Muscle of back (tissue), 11 donors: ENCODE measurements around the gene EPB41L1. TPM values are rescaled to one million over a fixed set of nuclear protein-coding genes. Genes with fewer than 3 reads are reported as not detected.

Experiments used
- DNase-seq, 3 donors: peaks; one replicate each; pipeline versions ENCODE4 v3.0.0 to v3.0.0-alpha.2; 2013
- polyA plus RNA-seq, 10 donors: library from polyadenylated mRNA; unstranded; fragments of 120-200 nt; gene quantifications; one replicate each; pipeline ENCODE4 v1.2.1, GENCODE V29; 2013; ENCODE audit not compliant: insufficient read length in 10 of 10

Gene EPB41L1
- polyA plus RNA-seq, 10 donors, result 23.1 to 32.1 (median 24.3) TPM

DNA sequence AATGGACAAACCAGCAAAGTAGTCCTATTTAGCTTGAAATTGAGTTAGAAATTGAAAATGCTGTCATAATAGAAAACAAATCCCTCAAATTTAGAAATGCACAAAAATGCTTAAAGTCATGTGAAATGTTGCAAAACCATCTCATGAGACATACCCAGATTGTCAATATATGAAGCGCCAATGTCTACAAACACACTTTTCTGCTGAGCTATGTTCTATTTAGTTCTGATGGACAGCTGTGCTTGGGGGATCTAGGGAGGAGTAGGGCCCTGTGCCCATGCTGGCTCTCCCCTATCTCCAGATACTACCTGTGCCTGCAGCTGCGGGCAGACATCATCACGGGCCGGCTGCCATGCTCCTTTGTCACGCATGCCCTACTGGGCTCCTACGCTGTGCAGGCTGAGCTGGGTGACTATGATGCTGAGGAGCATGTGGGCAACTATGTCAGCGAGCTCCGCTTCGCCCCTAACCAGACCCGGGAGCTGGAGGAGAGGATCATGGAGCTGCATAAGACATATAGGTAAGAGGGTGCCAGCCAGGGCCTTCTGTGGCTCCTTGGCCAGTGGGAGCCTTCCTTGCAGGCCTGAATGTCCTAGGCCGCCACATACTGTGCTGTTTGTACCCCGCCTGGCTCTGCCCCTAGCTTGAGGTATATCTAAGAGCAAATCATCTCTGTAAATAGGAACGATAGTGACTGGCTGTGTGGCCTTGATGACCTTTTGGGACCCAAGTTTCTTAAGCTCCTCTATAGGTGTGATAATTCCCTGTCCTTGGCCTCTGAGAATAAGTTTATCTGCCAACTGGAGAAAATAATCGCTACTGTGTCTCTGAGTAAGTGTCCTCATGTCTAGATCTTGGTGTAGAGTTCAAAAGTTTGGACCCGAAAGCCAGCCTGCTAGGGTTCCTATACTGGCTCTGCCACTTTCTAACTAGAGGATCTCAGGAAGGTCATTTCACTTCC, 30.6 kb downstream of the EPB41L1 start:
- DNase-seq, result no peak

DNA sequence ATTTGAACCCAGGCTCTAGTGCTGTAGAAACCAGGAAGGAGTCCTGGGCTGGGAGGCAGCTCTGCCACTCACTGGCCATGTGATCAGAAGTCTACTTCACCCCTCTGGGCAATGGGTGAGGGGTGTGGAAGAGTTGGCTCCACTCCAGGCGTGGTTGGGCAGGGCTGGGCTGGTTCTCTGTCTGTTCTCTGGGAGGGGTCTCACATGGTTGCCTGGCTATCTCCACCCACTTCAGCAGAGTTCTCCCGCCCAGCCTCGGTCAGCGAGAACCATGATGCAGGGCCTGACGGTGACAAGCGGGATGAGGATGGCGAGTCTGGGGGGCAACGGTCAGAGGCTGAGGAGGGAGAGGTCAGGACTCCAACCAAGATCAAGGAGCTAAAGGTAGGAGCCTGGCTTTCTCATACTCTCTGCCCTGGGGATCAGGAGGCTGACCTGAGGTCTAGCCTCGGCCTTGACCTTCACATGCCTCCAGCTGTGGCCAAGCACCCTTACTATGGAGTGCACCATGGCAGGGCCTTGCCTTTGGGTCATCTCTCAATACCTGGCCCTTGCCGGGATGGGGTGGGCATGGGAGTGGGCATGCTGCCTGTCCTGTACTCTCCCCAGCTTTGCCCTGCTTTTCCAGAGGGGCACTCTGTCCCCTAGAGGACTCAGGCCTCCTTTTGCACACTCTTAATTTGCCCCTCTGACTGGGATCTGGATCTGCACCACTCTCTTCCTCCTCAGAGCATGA, 39.6 kb downstream of the EPB41L1 start:
- no peak for DNase-seq

DNA sequence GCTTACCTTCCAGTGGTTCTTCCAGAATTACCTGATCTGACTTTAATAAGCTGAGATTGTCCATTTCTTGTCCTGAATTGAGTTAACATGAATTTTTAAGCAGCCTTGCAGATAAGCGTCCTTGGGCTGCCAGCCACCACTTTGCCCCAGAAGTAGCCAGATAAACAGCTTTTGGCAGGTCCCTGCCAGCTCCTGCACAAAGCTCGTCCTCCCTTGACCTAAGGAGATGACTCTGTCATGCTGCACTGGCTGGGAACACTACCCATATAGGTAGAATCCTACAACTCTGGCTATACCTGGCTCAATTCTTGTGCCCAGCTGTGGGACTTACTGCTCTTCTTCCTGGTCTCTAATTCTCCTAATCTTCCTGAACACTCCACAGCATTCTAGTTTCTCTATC, 42.1 kb downstream of the EPB41L1 start:
- DNase-seq, result no peak

DNA sequence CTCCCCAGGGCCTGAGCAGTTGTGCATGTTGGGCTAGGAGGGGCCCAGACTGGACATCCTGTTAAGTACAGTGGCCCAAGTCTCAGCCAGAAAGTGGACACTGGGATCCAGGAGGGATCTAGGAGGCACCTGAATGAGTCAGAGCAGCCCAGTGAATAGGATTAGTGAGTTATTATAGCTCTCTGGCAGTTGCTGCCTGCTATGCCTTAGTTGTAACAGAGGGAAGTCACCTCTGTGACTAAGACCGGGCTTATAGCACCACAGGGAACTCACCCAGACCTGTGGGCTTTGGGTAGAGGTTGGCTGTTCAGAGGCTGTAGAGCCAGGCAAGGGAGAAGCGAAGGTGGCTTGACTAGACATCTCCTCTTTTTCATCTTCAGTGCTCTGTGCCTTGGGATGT, 42.7 kb downstream of the EPB41L1 start:
- DNase-seq, result no peak

DNA sequence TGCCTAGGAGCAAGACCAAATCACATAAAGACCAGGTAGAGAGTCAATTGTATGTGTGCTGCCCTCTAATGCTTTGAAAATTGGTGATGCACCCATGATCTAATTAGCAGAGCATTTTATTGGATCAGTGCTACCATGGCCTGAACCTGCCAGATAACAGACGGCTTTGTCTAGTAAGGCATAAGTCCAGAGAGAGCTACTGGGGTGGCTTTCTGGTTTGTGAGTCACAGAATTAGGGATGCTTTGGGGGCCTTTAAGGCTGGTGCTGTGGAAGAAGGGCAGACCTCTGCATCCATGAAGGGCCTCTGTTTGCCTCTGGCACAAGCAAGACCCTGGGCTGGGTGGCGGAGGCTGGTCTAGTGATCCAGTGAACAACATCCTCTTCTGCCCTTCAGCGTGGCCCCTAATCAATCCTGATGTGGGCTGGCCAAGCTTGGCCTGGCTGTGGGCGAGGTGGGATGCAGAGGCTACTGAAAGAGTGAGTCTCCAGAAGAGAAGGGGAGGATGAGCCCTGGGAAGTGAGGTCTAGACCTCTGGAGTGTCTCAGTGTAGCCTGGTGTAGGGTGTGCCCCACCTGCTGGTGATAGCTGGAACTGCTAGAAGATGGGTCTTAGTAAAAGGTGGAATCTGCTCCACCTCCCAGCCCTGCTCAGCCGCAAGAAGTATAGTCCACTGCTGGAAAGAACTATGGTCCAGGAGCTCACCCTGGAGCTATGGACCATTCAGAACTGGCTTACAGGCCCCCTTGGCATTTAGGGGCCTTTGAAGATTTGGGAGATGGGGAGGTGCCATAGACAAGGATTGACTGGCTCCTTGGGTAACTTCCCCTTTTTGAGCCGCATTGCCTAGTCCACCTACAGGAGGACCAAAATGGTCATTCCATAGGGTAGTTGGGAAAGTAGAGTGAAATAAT, 45.1 kb downstream of the EPB41L1 start:
- peak; percentile 49 to 85 (median 79) for DNase-seq

DNA sequence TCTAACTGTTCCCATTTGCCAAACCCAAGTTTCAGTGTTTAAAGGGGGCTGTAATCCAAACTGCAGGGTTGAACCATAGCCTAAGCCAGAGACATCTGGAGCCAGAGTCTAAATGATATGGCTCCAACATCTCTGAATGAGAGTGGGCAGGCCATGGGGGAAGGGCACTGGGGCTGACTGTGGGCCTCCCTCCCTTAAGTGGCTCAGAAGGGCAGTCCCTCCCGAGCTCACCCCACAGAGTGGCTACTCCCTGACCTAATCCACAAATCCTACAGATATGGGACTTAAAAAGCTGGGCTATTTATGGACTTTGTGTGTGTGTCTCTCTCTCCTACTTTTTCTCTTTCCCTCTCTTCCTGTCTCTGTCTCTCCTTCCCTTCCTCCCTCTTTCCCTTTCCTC, 45.9 kb downstream of the EPB41L1 start:
- no peak for DNase-seq

DNA sequence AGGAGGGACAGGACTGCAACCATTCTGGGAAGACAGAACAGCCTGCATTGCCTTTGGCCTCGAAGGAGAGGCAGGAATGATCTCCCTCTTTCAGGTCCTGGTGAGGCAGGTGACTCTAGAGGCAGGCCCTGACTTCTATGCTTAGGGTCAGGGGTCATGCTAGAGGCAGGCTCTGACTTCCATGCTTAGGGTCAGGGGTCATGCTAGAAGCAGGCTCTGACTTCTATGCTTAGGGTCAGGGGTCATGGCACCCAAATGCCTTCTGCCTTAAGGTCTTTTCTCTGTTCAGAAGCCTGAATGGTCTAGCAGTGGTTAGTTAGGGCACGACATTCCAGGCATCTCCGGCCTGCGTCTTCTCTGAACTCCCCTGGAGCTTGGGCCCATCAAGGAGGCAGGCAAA, 46.7 kb downstream of the EPB41L1 start:
- DNase-seq, result no peak

DNA sequence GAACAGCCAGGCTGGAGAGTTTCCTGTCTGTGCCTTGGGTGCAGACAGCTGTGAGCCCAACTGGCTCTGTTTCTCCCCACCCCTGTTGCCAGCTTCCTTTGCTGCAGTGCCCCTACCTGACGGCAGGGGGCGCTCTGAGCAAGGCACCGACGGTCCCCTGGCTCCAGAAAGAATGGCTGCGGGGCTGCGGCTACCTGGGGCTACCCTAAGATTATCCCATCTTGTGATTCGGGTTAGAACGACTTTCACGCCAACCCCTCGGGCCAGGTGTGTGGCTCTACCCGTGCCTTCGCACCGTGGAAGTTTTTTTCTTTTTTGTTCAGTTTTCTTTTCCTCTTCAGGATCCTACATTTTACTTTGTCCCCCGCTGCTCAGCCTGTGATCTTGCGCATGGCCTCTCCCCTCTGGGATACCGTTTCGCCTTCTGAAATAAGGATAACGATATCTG, 48.4 kb downstream of the EPB41L1 start:
- peak; percentile 17 to 63 (median 59) for DNase-seq

DNA sequence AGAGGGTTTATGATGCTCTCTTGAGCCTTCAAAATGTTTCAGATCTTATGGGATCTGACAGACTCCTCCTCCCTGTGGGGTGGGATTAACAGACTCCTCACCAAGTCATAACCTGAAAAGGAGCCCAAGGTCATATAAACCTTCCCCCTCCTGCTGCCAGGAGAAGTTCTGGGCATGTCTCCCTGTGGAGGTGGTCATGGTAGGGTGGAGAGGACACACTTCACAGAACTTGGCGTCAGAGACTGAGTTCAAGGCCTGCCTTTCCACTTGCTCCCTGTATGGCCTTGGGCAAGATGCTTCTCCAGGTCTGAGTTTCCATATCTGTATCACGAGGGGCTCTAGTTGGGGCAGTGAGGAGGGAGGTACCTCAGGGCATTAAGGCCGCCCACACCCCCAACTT, 49.3 kb downstream of the EPB41L1 start:
- no peak for DNase-seq

DNA sequence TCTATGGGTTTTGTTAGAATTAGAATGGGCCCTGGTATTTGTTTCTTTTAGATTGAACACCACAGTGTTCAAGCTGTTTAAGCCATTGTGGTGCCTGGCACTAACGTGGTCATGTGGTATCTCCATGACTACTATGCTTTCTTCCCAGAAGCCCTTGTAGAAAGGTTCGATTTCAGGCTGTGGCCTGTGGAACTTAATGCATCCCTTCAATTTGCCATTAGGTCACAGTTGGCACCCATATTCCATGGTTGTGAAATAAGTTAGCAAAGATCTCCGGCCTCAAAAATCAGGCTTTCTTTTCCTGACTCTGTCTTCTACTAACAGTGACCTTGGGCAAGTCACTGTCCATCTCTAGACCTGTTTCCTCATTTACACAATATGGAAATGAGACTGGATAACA, 50.5 kb downstream of the EPB41L1 start:
- no peak for DNase-seq

DNA sequence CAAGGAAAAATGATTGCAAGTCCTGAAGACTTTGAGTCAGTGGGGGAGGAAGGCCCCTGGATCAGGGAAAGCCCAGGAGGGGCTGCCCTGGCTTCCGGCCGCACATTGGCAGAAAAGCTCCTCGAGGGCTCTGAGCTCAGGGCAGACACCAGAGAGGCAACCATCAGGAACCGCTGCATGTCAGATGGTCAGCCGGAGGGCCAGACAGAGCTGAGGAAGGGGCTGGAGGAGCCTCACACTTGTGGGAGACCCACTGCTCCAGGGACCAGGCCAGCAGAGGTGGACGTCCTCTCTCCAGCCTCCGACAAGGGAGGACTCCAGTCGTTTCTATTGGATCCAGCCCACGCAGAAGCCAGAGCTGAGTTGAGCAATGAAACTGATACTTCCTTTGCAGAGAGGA, 51.5 kb downstream of the EPB41L1 start:
- no peak for DNase-seq

DNA sequence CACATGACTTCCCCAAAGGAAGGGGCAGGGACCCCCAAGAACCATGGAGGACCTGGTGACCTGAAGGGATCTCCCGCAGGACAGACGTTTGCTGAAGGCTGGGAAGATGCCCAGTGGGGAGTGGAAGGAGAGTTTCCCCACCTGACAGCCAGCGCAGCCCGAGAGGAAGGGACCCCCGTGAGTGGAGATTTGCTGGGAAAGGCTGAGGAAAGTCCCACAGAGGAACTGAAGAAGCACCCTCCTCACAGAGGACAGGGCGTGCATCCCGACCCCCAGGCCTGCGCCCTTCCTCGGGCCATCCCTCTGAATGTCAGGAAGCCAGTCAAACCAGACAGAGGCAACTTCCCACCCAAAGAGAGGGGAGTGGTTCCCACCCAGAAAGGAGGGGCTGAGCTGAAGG, 52.1 kb downstream of the EPB41L1 start:
- DNase-seq, result no peak

DNA sequence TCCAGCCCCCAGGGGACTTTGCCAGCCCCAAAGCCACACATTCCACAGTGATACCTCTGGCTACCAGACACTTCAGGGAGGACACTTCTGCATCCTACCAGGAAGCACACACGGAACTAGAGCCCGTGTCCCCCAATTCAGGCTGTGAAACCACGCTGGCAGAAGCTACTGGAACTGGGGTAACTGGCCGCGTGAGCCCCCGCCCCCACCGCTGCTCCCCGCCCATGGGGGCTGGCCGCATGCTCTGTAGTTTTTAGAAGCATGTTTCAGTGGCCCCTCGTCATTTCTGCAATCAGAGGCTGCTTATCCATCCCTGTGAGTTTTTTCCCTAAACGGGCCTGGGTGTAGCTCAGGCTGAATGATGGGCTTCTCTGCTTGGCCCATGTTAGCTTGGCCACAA, 53.1 kb downstream of the EPB41L1 start:
- no peak for DNase-seq

DNA sequence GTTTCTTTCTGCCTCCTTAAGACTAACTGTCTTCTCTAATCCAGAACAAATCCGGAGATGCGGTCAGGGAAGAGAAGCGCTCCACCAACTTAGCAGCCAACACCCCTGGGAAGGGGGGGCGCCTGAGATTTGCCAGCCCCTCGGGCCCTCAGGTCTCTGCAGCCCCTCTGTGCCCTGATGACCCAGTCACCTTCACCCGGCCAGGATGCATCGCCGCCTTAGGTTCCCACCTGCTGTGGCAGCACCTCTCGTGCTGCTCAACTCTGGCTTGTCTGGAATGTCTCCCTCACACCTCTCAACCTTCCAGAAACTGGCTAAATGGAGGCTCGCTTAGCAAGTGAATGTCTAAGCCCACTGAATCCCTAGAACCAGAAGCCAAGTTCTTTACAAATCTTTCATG, 53.7 kb downstream of the EPB41L1 start:
- DNase-seq, result no peak

DNA sequence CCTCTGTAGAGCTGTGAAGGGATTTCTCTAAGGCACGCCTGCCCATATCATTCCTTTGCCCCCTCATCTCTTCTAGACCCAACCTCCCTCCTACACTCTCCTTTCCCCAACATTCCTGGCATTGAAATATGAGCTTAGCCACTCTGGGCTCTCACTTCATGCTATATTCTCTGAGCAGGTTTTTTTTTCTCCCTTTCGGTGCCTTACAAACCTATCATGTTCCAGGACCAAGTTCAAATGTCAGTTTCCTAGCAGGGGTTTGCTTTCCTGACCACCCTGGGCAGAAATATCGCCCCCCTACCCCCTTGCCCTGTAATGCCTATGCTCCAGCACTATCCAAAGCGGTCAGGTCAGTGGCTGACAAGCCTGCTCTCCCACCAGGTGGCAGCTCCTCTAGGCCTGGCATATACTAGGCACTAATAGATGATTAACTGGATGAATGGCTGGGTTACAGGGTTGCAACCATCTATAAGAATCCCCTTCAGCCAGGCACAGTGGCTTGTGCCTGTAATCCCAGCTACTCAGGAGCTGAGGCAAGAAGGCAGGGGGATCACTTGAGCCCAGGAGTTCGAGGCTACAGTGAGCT, 56.0 kb downstream of the EPB41L1 start:
- no peak for DNase-seq

DNA sequence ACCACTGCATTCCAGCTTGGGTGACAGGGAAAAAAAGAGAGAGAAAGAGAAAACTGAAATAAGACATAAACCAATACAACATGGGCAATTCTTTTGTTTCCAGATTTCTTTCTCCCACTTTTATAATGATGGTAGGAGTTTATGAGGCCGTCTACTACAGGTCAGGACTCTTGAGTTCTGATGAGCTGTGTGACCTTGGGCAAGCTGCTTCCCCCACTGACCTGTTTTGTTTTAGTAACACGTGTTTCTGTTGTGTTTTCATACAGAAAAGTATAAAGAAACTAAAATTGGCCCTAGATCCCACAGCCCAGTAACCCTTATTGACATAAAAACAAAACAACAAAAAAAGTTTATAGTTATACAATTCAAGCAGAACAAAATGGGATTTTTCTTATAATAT, 58.8 kb downstream of the EPB41L1 start:
- no peak for DNase-seq

DNA sequence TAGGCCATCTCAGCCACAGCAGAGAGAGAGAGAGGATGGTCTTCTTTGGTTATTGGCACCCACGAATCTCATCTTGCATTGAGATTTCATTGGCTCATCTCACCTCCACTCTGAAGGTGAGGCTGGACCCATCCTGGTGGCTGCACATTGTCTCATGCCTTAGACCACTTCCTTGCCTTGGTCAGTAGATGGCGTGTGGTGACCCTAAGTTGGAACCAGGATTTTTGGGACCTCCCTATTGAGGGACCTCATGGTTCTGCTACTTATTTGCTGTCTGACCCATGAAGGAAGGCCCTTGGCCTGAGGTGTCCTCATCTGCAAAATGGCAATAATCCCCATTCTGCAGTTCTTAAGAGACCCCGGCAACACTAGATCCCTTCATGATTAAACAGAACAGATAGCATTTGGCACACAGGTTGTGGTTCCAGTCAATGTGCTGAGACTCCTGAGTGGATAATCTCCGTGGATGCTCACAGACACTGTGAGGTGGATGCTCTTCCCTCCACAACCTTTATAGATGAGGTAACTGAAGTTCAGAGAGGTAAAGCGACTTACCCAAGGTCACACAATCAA, 60.2 kb downstream of the EPB41L1 start:
- peak in 2 of 3 donors; percentile 16 to 36 for DNase-seq

DNA sequence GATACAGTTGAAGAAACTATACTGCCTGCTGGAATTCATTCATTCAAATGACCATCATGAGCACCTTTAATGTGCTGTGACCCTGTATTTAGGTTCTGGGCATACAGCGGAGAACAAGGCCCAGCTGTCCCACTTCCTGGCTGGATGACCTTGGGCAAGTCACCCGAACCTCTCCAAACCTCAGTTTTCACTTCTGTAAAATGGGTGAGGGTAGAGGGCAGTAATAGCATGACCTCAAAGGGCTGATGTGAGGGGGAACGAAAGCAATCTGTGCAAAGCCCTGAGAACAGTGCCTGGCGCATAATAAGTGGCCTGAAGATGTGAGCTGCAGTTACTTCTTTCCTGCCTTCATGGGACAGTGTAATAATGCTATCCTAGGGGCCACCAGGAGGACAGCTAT, 61.2 kb downstream of the EPB41L1 start:
- no peak for DNase-seq

DNA sequence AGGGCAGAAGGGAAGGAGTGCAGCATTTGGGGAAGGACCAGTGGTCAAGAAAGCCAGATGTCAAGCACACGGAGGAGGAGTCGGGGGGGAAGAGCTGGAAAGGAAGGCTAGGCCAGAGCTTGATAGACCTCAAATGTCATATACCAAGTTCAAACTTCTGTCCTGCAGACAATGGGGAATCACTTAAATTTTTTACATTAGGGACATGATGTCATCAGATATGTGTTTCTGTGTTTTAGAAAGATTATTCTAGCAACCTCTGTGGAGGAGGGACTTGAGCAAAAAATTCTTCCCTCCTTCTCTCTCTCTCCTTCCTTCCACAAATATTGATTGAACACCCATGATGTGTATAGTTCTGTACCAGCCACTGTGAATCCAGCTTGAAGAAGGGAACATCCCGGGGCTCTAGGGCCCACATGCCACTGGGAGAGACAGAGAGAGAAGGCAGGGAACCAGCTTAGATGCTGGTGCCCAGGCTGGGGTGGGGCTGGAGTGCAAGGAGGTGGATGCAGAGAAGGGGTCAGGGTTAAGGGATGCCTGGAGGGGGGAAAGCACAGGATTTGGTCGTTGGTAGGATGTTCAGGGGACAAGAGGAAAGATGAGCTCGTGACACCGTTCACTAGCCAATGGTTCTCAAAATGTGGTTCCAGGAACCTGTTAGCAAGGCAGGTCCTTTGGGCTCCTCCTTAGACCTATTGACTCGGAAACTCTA, 61.9 kb downstream of the EPB41L1 start:
- no peak for DNase-seq

DNA sequence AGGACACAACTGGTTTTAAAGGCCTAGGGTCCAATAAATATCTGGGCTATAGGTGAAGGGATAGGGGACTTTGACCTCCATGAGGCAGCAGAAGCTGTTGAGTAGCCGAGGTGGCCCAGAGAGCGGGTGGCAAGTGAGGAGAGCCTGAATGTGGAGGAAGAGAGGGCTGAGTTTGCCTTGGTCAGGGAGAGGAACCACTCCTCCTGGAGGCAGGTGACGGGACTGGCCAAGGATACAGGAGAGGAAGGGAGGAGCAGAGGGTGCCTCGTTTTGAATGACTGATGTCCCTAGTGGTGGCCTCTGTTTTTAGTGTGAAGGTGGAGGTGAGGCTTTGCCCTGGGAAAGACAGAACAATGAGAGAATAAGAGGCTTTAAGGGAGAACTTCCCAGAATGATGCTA, 62.7 kb downstream of the EPB41L1 start:
- no peak for DNase-seq
